GM12878 (cell line): ENCODE data around the gene HEG1. TPM values are rescaled to one million over a fixed set of nuclear protein-coding genes. Genes with fewer than 3 reads are reported as not detected.

Source experiments
- ATAC-seq: fragments of 200-7000 bp; cut with Tn5 transposase; 3 replicates; pipeline ENCODE4 v1.9.1; 2020; ENCODE audit warnings: mild to moderate bottlenecking, moderate library complexity
- BruUV-seq: library from RNA; stranded (reverse); fragments of 400-500 nt; replicated peaks from 2 replicates; lab custom pipeline; 2021; lab: Mats Ljungman, UMichigan
- CTCF ChIA-PET: fragments of 300-600 bp; sonication (Branson Sonifier 250); formaldehyde crosslinking; extraction: SDS; loops from one replicate; lab custom pipeline; 2021; ENCODE audit warnings: inconsistent platforms; lab: Yijun Ruan, JAX
- POLR2A ChIA-PET: fragments of 350-600 bp; formaldehyde crosslinking; extraction: SDS; loops from one replicate; lab custom pipeline; 2021; ENCODE audit warnings: inconsistent platforms; lab: Charles Lee
- RAD21 ChIA-PET: fragments of 300-600 bp; sonication (Branson Sonifier 250); formaldehyde crosslinking; loops from one replicate; lab custom pipeline; 2023; ENCODE audit warnings: antibody characterized with exemption; ENCODE audit not compliant: unreplicated experiment; lab: Charles Lee
- SMC1A ChIA-PET: fragments of 300-600 bp; sonication (Branson Sonifier 250); formaldehyde crosslinking; loops from one replicate; lab custom pipeline; 2023; ENCODE audit not compliant: unreplicated experiment, uncharacterized antibody; lab: Charles Lee
- DNase-seq: peaks from one replicate; pipeline ENCODE4 v3.0.0-alpha.2; 2011; ENCODE audit warnings: low read depth, low spot score
- FAIRE-seq: peaks from 3 replicates; lab custom pipeline; 2011; peaks lifted over from hg19 to GRCh38; lab: Jason Lieb, UNC
- H2AFZ ChIP-seq: 2 replicates; pipeline ENCODE4 v1.6.0; 2011; ENCODE audit warnings: low read depth, low read length, control low read depth; ENCODE audit not compliant: control insufficient read depth
- H3K27ac ChIP-seq: 2 replicates; pipeline ENCODE4 v1.5.1; 2011; ENCODE audit warnings: control low read depth; ENCODE audit not compliant: control insufficient read depth, insufficient read depth
- H3K27me3 ChIP-seq, 2 experiments: replicated peaks in 1 of 2; 2 replicates each; pipeline versions ENCODE4 v1.6.0 to v1.6.1; 2011; ENCODE audit warnings: low read length in 1 of 2; ENCODE audit not compliant: control insufficient read depth in 2 of 2, insufficient read depth in 2 of 2
- H3K36me3 ChIP-seq, 2 experiments: 2 replicates each; pipeline ENCODE4 v1.5.1; 2011; ENCODE audit warnings: low read length in 1 of 2; ENCODE audit not compliant: control insufficient read depth in 2 of 2, insufficient read depth in 2 of 2
- H3K4me1 ChIP-seq: 2 replicates; pipeline ENCODE4 v1.6.1; 2011; ENCODE audit warnings: mild to moderate bottlenecking, low read length, moderate library complexity, mixed read lengths; ENCODE audit not compliant: control insufficient read depth, insufficient read depth
- H3K4me2 ChIP-seq: 2 replicates; pipeline ENCODE4 v1.6.0; 2011; ENCODE audit warnings: control low read depth; ENCODE audit not compliant: control insufficient read depth, insufficient read depth
- H3K4me3 ChIP-seq: fragments of 200-600 bp; sonication (generic); 2 replicates; pipeline ENCODE4 v1.5.1; 2016
- H3K79me2 ChIP-seq: 2 replicates; pipeline ENCODE4 v1.6.0; 2011; ENCODE audit warnings: low read length; ENCODE audit not compliant: control insufficient read depth, insufficient read depth
- H3K9ac ChIP-seq: 2 replicates; pipeline ENCODE4 v1.8.0; 2011; ENCODE audit warnings: low read length, control low read depth, mixed read lengths; ENCODE audit not compliant: control insufficient read depth, insufficient read depth
- H3K9me3 ChIP-seq: replicated peaks from 3 replicates; pipeline ENCODE4 v1.5.1; 2011; ENCODE audit warnings: mild to moderate bottlenecking, low read length; ENCODE audit not compliant: control insufficient read depth, insufficient read depth
- H4K20me1 ChIP-seq: 2 replicates; pipeline ENCODE4 v1.6.0; 2011; ENCODE audit not compliant: control insufficient read depth, insufficient read depth
- CHD2 ChIP-seq: IDR thresholded peaks from 2 replicates; pipeline ENCODE4 v1.6.1; 2011; ENCODE audit warnings: low read depth, low read length, improper control_type of control experiment, borderline replicate concordance
- CUX1 ChIP-seq: IDR thresholded peaks from 2 replicates; pipeline ENCODE4 v1.6.1; 2012; ENCODE audit warnings: improper control_type of control experiment, low read depth, low read length; ENCODE audit not compliant: insufficient replicate concordance
- IKZF2 ChIP-seq, 2 experiments: fragments of 450-650 bp; IDR thresholded peaks; 2 replicates each; pipeline ENCODE4 v1.6.1; 2017; ENCODE audit warnings: mild to moderate bottlenecking in 2 of 2, moderate library complexity in 2 of 2
- MEF2A ChIP-seq: IDR thresholded peaks from 2 replicates; pipeline ENCODE4 v1.6.1; 2011; ENCODE audit warnings: low read depth, mild to moderate bottlenecking, low read length, moderate library complexity; ENCODE audit not compliant: insufficient read depth
- MLLT1 ChIP-seq: fragments of 450-650 bp; IDR thresholded peaks from 2 replicates; pipeline ENCODE4 v1.6.1; 2016; ENCODE audit warnings: mild to moderate bottlenecking
- PBX3 ChIP-seq: IDR thresholded peaks from 2 replicates; pipeline ENCODE4 v1.6.1; 2011; ENCODE audit warnings: mild to moderate bottlenecking, low read depth, low read length, moderate library complexity; ENCODE audit not compliant: insufficient replicate concordance
- POLR2AphosphoS2 ChIP-seq: IDR thresholded peaks from 2 replicates; pipeline ENCODE4 v1.6.1; 2011; ENCODE audit warnings: low read depth, mild to moderate bottlenecking, low read length, improper control_type of control experiment, moderate library complexity
- RB1 ChIP-seq: fragments of 450-650 bp; formaldehyde crosslinking; IDR thresholded peaks from 2 replicates; pipeline ENCODE4 v1.6.1; 2017; ENCODE audit warnings: mild to moderate bottlenecking, borderline replicate concordance
- RELA ChIP-seq: fragments of 450-650 bp; IDR thresholded peaks from 2 replicates; pipeline ENCODE4 v1.8.0; 2014; ENCODE audit warnings: borderline replicate concordance; ENCODE audit not compliant: partially characterized antibody
- WGBS: methylation state at CpG from one replicate; pipeline ENCODE4 v1.1.6; 2016; ENCODE audit warnings: low lambda C conversion rate; ENCODE audit not compliant: insufficient replicate concordance, insufficient coverage; ENCODE audit errors: missing lambda C conversion rate; 5-methylcytosine and 5-hydroxymethylcytosine counted together
- in situ Hi-C: fragments of 300-500 bp; cut with MboI; formaldehyde crosslinking; loops from 9 replicates; pipeline ENCODE4 v1.14.3; 2018; ENCODE audit warnings: mixed read lengths
- intact Hi-C: fragments of 100-400 bp; cut with micrococcal nuclease; formaldehyde crosslinking; loops from one replicate; pipeline ENCODE4 v1.14.2; 2022; ENCODE audit not compliant: unreplicated experiment
- polyA plus RNA-seq, 11 experiments: library from polyadenylated mRNA; depleted of rRNA in 4 of 11; unstranded in 6 of 11; stranded (reverse) in 5 of 11; fragments of >200 nt; fragmentation: Nextera tagmentation in 4 of 11; fragmentation: Illumina TruSeq in 1 of 11; extraction: Ambion mirVana in 4 of 11; extraction: Trizol in 1 of 11; gene quantifications; 1 replicate in 1 of 11; 2 replicates in 10 of 11; pipeline versions ENCODE4 v1.2.1 to v1.2.3, GENCODE V29; 2011 to 2016; ENCODE audit warnings: inconsistent platforms in 2 of 11, missing spikeins in 2 of 11, low read depth in 1 of 11
- total RNA-seq, 4 experiments: library from RNA; depleted of rRNA in 3 of 4; stranded (reverse); fragments of >200 nt in 3 of 4; fragmentation: Illumina TruSeq in 1 of 4; extraction: Trizol in 1 of 4; gene quantifications; 2 replicates each; pipeline versions ENCODE4 v1.2.1 to v1.2.3, GENCODE V29; 2013 to 2021
- TF ChIP-seq, protein P1 (sequence below): fragments of 450-650 bp; conservative IDR thresholded peaks from 2 replicates; pipeline ENCODE4 v1.6.1; 2017; ENCODE audit warnings: mild to moderate bottlenecking, moderate library complexity

Gene HEG1
- total and polyA plus RNA-seq, 10 of the 15 experiments (the other 5 are each of a cell fraction or from before 2014, with no cell fraction given) = 2.2 to 32.1 (median 7.6) TPM

- TF ChIP-seq MLLT1 (no peak), RELA (no peak), POLR2AphosphoS2 (no peak)
These were observed 12.1 kb downstream of the HEG1 start (continued) for GRCh38 chr3:125043599-125044151.

DNA sequence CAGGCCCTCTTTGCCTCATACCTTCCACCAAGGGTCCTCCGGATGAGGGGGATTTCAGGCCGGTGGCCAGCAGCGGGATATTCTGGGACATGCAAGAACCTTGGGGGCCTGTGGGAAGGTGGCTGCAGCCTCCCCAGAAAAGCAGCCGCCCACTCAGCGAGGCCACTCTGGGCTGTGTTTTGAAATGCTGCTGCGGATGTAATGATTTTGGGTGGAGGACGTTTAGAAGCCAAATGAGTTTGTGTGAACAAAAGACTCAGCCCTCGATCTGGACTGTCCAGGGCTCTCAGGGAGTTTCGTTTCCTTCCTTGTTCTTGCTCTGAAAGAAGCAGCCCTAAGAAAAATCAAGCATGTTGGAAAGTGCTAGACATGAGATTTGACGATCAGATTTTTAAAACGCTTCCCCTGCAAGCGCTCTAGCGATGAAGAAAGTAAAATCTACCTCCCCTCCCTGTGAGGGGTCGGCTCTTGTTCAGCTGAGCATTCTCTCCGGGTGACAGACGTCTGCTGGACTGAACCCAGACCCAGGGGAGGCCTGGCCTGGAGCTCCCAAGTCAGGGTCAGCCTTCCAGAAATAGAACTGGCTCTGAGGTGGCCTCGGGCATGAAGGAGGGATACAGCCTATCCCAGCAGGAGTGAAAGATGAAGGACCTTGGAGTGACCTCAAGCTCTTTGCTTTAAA lies 12.9 kb downstream of the HEG1 start:
- ATAC-seq (no peak), FAIRE-seq (no peak), DNase-seq (no peak)
- in situ Hi-C loops (no loop called here), intact Hi-C loops (no loop called here)
- Histone ChIP-seq H3K27ac (no peak overlapping the region), H3K36me3 (peaks cover 0 to 6% of the 10 kb centered on the region in 2 experiments; a peak in 2 of 4 replicates), H3K9me3 (peaks cover 16% of the 10 kb centered on the region; the same call in 2 of the 3 replicates), H3K4me1 (no peaks in the 10 kb centered on the region), H3K79me2 (peaks cover 31% of the 10 kb centered on the region), H2AFZ (no peak overlapping the region), H3K4me3 (no peak overlapping the region), H3K9ac (no peak overlapping the region), H3K4me2 (no peak overlapping the region), H3K27me3 (no peaks in the 10 kb centered on the region), H4K20me1 (no peaks in the 10 kb centered on the region)
- ChIA-PET POLR2A (no interaction called here), SMC1A (interaction anchor here (1.1 to 1.3 kb wide), 2 partner anchors 9 to 13 kb away, joined by 3 to 5 read pairs; no protein-coding TSS in a partner anchor), RAD21 (no interaction called here), CTCF (interaction anchor here (0.7 kb wide), 1 partner anchor 10 kb away, joined by 3 read pairs; no protein-coding TSS in a partner anchor)
- no TSS peak for BruUV-seq
- WGBS = 92% methylated on average over 17 of the region's 17 CpGs
- TF ChIP-seq CHD2 (no peak), MEF2A (no peak), RB1 (no peak), PBX3 (no peak), IKZF2 (IDR thresholded peaks at IDR 0.05) (no peak), CUX1 (no peak)
- TF ChIP-seq, protein P1, sequence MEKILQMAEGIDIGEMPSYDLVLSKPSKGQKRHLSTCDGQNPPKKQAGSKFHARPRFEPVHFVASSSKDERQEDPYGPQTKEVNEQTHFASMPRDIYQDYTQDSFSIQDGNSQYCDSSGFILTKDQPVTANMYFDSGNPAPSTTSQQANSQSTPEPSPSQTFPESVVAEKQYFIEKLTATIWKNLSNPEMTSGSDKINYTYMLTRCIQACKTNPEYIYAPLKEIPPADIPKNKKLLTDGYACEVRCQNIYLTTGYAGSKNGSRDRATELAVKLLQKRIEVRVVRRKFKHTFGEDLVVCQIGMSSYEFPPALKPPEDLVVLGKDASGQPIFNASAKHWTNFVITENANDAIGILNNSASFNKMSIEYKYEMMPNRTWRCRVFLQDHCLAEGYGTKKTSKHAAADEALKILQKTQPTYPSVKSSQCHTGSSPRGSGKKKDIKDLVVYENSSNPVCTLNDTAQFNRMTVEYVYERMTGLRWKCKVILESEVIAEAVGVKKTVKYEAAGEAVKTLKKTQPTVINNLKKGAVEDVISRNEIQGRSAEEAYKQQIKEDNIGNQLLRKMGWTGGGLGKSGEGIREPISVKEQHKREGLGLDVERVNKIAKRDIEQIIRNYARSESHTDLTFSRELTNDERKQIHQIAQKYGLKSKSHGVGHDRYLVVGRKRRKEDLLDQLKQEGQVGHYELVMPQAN = no peak
